CD1c-positive myeloid dendritic cell (primary cell): ENCODE results near the gene IFNAR1.

Experiments used
- DNase-seq: peaks from one replicate; pipeline ENCODE4 v3.0.0-alpha.2; 2016; ENCODE audit errors: extremely low spot score

The IFNAR1 gene

DNA sequence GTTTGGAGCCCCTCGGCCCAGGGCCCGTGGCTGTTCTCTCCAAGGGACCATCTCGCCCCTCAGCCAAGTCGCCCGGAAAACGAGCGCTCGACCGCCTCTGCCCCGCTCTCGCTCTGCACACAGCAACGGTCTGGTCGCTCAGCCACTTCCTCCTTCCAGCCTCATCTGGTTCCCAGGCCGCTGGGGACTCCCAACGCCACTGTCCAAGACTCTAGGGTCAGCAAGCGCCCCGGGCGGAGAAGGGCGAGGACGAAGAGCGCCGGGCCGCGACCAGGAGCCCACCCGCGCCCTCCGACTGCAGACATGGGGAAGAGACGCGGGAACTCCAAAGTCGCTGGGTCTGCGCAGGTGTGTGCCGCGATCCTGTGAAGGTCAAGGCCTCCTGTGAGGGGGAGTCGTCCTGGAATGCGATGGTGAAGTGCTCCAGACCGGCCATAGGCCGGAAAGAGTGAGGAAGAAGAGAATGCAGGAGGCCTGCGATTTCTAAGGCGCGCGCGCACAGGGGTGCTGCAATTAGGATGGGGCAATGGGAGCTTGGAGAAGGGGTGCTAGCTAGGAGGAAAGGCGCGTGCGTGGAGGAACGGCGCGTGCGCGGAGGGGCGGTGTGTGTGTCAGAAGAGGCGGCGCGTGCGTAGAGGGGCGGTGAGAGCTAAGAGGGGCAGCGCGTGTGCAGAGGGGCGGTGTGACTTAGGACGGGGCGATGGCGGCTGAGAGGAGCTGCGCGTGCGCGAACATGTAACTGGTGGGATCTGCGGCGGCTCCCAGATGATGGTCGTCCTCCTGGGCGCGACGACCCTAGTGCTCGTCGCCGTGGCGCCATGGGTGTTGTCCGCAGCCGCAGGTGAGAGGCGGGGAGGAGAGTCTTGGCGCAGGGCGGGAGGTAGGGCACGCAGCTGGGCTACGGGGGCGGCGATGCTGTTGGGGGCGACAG is at the start of gene IFNAR1:
Gene IFNAR1 (plus strand): TSS at position 680 of the 931 bp plus-strand sequence. CDS start 86 bp downstream, at position 766.
- DNase-seq: peak; percentile 100

DNA sequence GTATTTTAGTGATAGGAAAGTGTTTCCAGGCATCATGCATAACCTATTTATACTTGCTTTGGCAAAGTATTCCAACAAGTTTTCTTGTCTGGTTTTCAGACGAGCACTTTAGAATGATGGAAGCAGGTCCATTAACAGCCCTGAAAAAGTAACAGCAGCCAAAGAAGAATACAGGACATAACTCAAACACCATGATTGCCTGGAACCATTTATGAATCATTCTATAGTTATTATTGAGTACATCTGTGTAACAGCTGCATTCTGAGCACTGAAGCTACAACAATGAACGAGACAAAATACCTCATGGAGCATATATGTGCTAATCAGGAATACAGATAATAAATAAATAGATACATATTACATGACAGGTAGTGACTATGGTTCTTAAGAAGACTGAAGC is 46.0 kb upstream of the IFNAR1 start:
- no peak for DNase-seq

DNA sequence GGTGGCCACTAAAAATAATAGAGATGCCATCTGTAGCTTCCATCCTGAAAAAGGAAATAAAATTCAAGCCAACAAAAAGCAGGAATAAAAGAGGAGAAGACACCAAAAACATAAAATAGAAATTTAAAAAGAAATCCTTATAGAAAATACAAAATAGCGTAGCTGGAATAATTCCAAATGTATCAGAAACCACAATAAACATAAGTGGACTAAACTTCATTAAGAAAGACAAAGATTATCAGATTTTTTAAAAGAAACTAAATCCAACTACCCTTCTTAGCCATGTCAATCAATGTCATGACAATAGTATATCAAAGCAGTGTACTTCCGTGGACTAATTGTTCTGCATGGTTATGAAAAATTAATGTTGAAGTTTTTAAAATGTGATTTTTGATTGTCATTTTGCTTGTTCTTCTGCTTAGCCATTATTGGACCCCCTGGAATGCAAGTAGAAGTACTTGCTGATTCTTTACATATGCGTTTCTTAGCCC is 45.4 kb upstream of the IFNAR1 start:
- DNase-seq: no peak

DNA sequence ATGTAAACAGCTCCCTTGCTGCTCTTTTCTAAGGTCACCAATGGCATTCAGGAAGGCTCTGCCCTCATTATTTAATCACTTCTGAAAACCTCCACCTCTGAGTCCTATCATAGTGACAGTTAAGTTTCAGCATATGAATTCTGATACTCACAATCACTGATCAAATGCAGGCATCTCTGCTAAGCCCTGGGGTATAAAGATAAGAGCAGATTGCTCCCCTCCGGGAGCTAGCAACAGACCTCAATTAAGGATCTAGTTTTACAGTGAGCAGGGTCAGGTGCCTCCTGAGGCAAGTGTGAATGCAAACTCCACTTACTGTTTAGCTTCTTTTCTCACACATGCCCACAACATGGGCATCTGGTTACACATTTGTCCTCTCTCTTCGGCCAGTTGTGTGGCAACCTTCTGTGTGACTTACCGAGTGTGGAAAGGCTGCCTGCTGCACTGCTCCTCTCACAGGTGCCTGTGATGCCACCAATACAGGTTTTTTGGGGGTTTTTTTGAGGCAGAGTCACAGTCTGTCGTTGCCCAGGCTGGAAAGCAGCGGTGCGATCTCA is 43.6 kb upstream of the IFNAR1 start:
- no peak for DNase-seq

DNA sequence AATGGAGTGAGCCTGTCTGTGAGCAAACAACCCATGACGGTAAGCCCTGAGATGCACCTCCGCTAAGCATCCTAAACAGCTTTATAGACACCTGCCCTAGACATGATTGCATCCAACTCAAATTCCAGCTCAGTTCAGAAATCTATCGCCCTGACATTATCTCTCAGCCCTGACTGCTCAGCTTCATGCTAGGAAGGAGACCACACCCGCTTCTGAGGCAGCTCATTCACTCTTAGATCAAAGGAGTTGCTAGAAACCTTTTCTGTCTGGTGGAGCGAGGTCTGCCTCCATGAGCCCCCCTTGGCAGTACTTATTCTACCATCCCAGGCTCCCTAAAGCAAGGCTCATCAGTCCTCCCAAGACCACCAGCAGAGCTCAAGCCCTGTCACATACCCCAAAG is 41.6 kb upstream of the IFNAR1 start:
- DNase-seq: no peak

DNA sequence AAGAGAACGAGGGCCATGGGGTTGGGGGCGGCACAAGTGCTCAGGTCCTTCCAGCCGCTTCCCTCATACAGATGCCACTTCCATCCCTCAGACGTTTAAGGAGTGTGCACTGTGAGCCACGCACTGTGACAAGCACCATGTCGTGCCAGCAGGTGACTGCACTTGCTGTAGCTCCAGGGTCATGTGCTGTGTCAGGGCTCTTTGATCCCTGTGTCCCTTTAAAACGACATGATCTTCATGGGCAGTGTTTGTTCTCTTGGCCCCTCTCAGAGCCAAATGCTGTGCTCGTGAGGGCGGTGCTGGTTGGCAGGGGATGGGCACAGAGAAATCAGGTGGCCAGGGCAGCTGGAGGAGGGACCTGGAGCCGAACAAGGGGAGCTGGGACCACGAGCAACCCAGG is 38.7 kb upstream of the IFNAR1 start:
- no peak for DNase-seq

DNA sequence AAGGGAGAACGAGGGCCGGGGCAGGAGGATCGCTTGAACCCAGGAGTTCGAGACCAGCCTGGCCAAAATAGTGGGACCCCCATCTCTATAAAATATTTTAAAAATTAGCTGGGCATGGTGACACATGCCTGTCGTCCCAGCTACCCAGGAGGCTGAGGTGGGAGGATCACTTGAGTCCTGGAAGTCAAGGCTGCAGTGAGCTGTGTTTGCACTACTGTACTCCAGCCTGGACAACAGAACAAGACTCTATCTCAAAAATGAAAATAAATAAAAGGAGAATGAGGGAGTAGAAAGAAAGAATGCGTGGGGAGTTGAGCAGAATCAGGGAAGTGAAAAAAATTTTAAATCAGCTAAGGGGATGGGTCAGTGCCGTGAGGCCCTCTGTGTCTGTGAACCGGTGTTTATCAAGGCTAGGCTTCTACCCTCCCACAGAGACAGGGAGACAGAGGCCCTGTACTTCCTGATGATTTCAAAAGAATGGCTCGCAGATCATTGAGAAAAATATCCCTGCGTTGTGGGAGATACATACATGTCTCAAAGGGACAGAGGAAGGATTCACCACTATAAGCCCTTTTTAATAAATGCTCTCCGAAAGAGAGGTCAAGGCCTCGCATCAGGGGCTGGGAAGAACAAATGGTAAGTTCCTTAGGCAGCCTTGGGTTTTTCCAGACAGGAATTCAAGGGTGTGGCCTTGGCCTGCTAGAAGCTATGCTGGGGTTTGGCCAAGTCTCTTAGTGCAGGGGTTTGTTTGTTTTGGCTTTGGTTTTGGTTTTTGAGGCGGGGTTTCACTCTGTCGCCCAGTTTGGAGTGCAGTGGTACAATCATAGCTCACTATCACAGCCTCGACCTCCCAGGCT is 37.9 kb upstream of the IFNAR1 start:
- DNase-seq: no peak

DNA sequence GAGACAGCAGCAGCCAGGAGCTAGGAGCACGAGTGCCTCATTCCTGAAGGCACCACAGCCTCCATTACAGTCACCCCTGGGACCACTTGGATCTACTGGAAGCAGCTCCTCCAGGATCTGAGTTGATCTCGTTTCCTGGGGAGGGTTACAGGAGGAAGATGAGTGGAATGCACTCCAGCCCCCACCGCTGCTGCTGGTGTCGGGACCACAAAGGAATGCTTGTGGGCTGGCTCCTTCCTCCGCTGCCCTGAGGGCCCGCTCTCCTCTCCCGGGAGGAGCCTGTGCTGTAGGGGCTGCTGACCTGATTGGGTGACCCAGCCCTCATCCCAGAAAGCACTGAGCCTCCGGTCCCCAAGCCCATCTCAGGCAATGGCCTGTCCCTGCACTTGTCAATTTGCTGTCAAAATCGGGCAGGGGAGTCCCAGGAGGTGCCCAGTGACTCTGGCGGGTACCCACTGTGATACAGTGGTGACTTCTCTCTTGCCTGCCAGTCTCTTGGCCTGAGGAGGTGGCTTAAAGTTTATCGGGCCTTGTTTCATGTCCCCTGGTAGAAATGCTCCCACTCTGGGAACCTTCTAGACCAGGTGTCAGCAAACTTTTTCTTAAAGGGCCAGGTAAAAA is 35.5 kb upstream of the IFNAR1 start:
- DNase-seq: no peak

DNA sequence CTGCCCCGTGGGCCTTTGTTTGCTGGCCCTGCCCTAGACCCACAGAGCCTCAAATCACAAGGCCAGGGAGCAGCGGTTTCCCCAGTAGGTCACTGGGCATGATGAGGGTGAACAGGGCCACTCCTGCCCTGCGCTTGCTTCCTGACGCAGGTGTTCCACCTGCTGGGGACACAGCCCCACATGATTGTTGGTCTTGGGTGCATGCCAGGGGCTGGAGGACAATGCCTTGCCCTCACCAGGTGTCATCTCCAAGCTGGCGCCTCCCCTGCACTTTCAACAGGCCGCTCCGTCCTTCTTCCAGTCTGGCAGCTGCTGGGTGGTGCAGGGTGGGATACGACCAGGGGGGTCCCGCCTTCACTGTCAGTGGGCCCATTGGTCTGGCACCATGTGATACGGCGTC is 34.3 kb upstream of the IFNAR1 start:
- DNase-seq: no peak

DNA sequence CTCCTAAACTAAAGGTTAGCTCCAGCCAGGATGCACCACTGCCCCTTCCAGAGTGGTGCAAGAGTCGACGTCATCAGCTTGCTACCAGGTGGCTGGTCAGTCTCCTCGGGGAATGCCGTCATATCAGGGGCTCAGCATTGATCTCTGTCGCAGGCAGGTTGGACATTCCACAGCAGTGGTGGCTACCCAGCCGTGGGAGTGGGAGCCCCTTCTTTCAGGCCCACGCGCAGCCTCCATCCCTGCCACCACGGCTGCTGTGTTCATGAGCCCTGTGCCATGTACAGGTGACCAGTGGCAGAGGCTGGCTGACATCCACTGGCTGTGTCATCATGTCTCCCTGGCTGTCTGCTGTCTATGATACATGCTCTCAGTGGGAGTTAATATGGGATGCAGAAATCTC is 33.1 kb upstream of the IFNAR1 start:
- DNase-seq: no peak

DNA sequence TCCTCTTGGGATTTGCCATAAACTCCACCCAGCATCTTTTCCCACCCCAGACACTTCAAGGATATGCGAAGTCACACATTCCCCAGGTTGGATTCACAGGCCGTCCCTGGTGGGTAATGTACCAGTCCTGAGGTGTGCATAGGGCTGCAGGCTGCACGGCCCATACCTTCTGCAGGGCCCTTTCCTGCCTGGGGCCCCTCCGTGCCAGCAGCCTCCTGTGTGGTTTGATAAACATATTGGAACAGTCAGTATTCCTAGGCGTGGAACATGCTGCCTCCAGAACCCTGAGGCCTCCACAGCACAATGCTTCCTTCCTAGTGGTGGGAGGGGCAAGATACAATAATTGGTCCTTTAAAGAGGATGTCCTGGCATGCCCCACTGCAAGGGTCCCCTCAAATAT is 32.0 kb upstream of the IFNAR1 start:
- no peak for DNase-seq

DNA sequence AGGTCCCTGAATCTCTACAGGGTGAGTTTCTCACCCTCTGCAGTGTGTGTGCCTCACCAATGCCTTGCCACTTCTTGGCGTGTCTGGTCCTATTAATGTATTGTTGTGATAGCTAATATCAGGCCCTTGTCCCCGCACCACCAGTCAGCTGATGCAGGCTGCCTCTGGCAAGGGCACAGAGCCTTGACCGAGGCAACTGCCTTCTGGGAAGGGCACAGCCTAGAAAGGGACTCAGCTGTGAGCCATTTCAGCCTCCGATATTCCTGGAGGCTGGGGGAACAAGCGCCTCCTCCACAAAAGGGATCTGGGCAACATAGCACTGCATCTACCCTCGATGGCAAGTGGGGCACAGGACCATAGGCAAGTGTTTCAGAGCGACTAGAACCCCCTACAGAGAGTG is 31.6 kb upstream of the IFNAR1 start:
- no peak for DNase-seq

DNA sequence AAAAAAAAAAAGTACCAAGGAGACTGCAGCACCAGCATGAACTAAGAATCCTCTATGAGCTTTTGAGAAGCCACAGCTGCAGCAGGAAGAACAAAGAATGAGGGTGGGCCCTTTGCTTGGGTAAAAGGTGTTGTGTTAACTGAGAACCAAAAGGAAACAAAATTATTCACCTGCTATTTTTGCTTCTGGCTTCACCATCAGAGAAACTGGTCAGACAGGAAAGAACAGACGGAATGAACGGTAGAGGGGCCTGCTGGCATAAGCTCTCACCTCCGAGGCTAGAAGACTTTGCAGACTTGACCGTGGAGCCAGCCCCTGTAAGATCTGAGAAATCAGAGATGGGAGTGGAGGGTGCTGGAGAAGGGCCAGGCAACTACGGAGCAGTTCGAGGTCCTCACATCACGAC is 31.0 kb upstream of the IFNAR1 start:
- no peak for DNase-seq

DNA sequence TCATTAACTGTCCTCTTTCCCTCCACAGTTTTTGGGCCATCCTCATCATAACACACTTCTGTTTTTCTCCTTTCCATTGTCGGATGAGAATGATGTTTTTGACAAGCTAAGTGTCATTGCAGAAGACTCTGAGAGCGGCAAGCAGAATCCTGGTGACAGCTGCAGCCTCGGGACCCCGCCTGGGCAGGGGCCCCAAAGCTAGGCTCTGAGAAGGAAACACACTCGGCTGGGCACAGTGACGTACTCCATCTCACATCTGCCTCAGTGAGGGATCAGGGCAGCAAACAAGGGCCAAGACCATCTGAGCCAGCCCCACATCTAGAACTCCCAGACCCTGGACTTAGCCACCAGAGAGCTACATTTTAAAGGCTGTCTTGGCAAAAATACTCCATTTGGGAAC is 28.6 kb upstream of the IFNAR1 start:
- DNase-seq: no peak

DNA sequence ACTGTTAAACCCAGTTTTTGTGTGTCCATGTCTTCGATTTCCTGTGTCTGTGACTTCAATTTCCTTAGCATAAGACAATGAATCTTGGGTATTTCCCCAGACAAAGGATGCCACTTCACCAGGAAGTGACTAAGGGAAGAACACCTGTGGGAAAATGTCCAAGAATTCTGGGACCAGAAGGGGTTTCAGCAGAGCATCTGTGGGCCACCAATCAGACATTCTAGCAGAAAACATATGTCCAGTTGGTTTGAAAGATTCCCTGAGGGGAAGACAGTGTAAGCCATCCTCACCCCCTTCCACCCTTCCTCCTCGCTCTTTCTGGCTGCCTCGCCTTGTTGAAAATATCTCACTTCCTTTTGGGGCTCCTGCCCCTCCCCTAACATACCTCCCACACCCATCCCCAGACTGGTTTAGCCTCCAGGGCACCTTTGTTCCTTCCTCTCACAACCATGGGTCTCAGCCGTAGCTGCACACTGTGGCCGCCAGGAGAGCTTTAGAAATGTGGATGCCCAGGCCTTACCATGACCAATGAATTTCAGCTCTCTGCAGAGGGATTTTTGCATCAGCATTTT is 25.5 kb upstream of the IFNAR1 start:
- DNase-seq: peak; percentile 89

DNA sequence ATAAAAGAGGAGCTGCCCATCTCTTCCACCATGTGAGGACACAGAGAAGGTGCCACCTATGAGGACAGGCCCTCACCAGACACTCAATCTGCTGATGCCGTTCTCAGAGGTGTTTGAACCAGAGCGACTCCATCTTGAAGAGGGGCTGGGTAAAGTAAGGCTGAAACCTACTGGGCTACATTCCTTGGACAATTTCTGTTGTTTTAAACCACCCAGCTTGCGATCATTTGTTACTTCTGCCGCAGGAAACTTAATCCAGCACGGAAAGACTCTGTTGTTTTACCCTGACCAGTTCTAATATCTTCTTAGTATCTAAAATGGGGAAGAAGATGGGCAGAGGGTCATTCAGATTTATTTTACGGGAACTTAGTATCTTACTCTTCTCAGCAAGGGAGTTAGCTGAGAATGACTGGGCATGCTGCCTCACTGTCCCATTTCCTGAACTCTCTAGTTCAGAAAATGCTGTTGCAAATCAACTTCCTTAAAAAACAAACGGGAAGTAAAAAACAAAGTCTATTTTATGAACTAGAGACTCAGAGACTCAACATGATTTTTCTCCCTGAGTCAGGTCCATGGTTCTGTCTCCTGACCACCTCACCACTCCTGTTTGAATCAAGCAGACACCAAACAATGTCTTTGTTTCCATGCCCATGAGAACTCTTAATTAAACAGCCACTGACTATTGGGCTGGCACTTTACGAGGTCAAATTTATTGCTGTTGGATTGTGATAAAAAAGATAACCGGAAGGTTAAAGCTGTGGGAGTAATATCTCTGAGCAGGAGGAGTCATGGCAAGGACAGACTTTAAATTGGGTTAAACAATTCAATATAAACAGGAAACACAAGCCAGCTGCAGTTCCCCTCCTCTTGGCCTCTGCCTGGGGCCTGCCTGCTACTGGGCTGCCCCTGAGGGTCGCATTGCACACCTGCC is 23.8 kb upstream of the IFNAR1 start:
- peak; percentile 94 for DNase-seq

DNA sequence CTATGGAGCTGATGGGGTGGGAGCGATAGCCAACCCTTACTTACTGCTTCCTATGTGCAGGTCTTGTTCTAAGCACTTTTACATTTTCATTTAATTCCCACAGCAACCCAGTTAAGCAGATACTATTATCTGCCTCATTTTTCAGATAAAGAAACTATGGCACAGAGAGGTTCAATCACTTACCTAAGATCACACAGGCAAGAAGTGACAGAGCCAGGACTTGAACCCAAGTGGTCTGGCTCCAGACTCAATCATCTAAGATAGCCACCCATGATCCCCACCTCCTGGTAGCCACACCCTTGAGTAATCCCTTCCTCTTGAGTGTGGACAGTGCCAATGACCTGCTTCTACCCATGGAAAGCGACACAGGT is 23.2 kb upstream of the IFNAR1 start:
- no peak for DNase-seq

DNA sequence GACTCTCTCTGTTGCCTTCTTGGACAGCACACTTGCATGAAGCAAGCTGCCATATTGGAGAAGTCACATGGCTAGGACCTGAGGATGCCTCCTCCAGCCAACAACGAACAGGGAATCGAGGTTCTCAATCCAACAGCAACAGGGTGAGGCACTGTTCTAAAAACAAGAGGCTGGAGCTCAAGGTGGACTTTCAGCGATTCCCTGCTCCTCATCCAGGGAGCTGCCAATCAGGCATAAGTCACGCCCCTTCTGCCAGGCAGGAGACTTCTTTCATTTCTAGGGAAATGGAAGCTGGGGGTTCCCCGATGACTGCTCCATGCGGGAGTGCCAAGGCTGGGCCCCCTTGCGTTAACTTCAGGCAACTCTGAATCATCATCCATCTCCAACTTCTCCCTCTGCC is 22.7 kb upstream of the IFNAR1 start:
- peak; percentile 79 for DNase-seq

DNA sequence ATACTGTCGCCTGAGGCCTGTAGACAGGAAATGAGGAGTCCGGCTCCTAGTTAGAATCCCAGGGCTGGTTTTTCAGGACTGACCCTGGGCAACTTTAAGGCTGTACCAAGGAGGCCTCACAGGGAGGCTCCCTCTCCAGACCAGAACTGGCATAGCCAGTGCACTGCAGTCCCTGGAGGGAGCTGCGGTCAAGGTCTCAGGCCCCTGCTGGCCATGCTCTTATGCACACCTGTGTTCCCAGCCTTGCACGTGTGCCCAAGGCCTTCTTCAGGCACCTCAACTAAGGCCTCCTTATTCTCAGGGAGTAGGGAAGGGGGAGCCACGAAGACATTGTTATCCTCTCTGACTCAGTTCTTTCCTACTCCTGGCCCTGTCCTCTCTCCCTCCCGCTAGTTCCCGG is 22.0 kb upstream of the IFNAR1 start:
- no peak for DNase-seq

DNA sequence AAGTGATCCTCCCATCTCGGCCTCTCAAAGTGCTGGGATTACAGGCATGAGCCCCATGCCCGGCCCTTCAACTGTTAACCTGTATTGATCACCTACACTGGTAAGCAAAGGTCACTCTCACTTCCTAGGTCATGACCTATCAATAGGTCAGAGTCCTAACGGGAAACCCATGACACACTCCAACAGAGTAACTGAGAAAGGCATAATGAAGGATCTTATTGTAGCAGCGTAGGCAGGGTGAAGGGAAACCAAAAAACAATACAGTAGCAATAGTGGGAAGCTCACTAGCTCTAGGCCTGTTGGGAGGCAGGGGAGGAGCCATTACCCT is 19.5 kb upstream of the IFNAR1 start:
- no peak for DNase-seq

DNA sequence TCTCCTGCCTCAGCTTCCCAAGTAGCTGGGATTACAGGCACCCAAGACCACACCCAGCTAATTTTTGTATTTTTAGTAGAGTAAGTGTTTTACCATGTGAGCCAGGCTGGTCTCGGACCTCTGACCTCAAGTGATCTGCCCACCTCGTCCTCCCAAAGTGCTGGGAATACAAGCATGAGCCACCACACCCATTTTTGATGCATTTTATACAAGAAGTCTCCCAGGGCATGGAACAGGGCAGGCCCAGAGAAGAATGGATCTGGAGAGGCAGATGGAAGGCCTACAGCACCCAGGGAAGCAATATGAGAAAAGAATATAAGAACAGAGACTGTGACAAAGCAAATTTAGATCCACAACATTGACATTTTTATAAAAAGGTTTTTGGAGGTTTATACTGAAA is 18.8 kb upstream of the IFNAR1 start:
- DNase-seq: no peak
